ENCODE results near the gene GSTT4. TPM values are rescaled to one million over a fixed set of nuclear protein-coding genes. Genes with fewer than 3 reads are reported as not detected.

Gene GSTT4
- total RNA-seq = not detected in 2 replicates

DNA sequence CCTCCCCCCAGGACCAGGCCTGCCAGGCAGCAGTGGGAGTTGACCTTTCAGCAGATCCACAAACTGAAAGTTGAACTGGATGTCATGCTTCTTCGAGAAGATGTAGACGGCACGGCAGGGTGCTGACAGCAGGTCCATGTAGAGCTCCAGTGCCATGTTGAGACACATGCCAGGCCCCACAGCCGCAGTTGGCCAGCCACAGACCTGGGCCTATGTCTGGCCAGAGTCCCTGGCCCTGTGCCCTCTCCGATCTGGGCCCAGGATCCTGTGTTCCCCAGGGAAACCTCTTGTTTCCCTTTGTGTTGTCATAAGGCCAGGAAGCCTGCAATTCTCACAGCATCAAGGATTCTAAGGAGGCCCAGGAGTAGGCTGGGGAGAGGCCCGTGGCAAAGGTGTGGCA lies at the start of gene GSTT4:
Gene GSTT4, minus strand, starts transcription at position 253 of the 400 bp plus-strand sequence. Its CDS starts 97 bp downstream, at position 156.

DNA sequence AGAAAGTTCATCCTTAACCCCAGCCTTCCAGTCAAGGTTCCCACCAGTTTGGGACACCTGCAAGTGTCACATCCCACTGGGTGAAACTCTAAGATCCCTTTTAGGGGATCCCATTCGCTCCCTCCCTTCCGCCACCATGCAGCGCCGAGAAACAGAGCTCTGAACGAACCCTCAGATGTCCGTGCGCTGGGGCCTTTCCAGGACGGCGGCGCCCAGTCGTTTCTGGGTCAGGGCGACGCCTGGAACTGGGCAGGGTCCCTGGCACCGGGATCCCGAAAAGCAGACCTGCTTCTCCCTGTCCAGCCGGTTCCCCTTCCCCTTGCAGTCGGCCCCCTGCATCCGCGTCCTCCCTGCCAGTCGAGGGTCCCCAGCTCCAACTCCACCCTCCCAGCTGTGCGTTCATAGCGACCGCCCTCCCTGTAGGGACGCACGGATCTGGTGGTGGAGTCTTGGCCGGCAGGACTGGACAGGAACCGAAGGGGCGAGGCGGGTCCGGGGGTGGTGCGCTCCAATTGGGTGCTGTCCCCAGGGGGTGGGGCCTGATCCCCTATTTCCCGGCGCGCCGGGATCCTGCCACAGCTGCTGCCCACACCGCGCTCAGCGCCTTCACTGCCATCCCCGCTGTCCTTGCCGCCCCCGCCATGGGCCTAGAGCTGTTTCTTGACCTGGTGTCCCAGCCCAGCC lies 25.6 kb downstream of the GSTT4 start, which contains the start of gene GSTT2:
Gene GSTT2, plus strand, starts transcription at position 578 of the 684 bp plus-strand sequence.

GRCh38 chr22:23974345-23974744 lies 30.9 kb downstream of the GSTT4 start, which contains the start of gene DDT:
Gene DDT (minus strand): TSS chr22:23974441. CDS start chr22:23974414, 27 bp downstream.

DNA sequence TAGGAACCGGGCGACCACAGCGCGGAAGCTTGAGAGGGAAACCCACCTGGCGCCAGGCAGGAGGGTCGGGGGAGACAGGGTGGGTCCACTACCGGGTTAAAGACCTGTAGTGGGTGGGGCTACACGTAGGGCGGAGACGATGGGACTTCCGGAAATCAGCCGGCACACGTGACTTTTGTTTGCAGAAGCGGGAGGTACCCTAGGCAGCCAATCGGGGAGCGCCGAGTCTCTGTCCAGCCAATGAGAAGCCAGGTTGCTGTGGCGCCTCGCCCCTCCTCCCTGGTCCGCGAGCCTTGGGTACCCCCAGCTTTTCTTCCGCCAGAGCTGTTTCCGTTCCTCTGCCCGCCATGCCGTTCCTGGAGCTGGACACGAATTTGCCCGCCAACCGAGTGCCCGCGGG lies 38.7 kb downstream of the GSTT4 start, which contains the start of gene DDTL:
Gene DDTL, plus strand, starts transcription at position 321 of the 400 bp plus-strand sequence. Its CDS starts 27 bp downstream, at position 348.

GRCh38 chr22:23961084-23961771 lies 44.0 kb downstream of the GSTT4 start, which contains the start of gene GSTT2B:
Gene GSTT2B (minus strand): TSS chr22:23961195. CDS start chr22:23961131, 64 bp downstream.

Other genes with a start within 250 kb of the GSTT4 start
- 0.65 and 2.7 TPM in 2 replicates for gene C22orf15, start 242.5 kb downstream of the GSTT4 start, total RNA-seq
- gene CHCHD10, start 237.5 kb downstream of the GSTT4 start, total RNA-seq = 10.9 and 40.6 TPM in 2 replicates
- gene MMP11, start 232.6 kb downstream of the GSTT4 start, total RNA-seq = 12.5 and 117 TPM in 2 replicates
- gene SMARCB1, start 218.5 kb downstream of the GSTT4 start, total RNA-seq = 110 and 127 TPM in 2 replicates
- gene DERL3, start 166.4 kb downstream of the GSTT4 start, total RNA-seq = 0.63 and 3.9 TPM in 2 replicates
- 10.3 and 14.2 TPM in 2 replicates for gene SLC2A11, start 147.6 kb downstream of the GSTT4 start, total RNA-seq
- gene MIF, start 111.1 kb downstream of the GSTT4 start, total RNA-seq = 972 and 986 TPM in 2 replicates
- gene GSTT2B, start 44.3 kb downstream of the GSTT4 start, total RNA-seq = 0.98 and 28.6 TPM in 2 replicates
- gene DDTL, start 38.6 kb downstream of the GSTT4 start, total RNA-seq = 0.65 and 2.9 TPM in 2 replicates
- gene DDT, start 31.0 kb downstream of the GSTT4 start, total RNA-seq = 171 and 191 TPM in 2 replicates
- gene GSTT2, start 25.3 kb downstream of the GSTT4 start, total RNA-seq = 0.98 and 2.5 TPM in 2 replicates
- gene CABIN1, start 5.9 kb upstream of the GSTT4 start, total RNA-seq = 31.0 and 48.2 TPM in 2 replicates
- gene SUSD2, start 176.0 kb upstream of the GSTT4 start, total RNA-seq = 0.16 and 1.8 TPM in 2 replicates
- gene GGT5, start 239.6 kb upstream of the GSTT4 start, total RNA-seq = 7.2 and 12.9 TPM in 2 replicates

All from mesangial cell (primary cell).